Neuronal stem cell (in vitro differentiated cells): Measurements from ENCODE around the gene ABR.
A peak's percentile ranks its signal among the peaks of the same experiment; 100 is the strongest.

Experiments
- DNase-seq: peaks from one replicate; pipeline ENCODE4 v3.0.0-alpha.2; 2013; ENCODE audit warnings: low spot score
- H2AFZ ChIP-seq: one replicate; pipeline ENCODE4 v1.6.1; 2013; ENCODE audit warnings: mild to moderate bottlenecking, low read length, inconsistent platforms
- H2AK5ac ChIP-seq: 2 replicates; pipeline ENCODE4 v1.6.1; 2013; ENCODE audit warnings: low read depth, mild to moderate bottlenecking, inconsistent platforms, low read length, moderate library complexity, mixed read lengths
- H2BK120ac ChIP-seq: 2 replicates; pipeline ENCODE4 v1.6.1; 2013; ENCODE audit warnings: low read depth, mild to moderate bottlenecking, inconsistent platforms, low read length, moderate library complexity, mixed read lengths
- H2BK12ac ChIP-seq: one replicate; pipeline ENCODE4 v1.6.1; 2013; ENCODE audit warnings: low read length, inconsistent platforms
- H2BK15ac ChIP-seq: 2 replicates; pipeline ENCODE4 v1.6.1; 2013; ENCODE audit warnings: mild to moderate bottlenecking, low read length, inconsistent platforms, mixed read lengths
- H2BK5ac ChIP-seq: one replicate; pipeline ENCODE4 v1.6.1; 2013; ENCODE audit warnings: inconsistent platforms, mild to moderate bottlenecking, low read length, moderate library complexity
- H3K14ac ChIP-seq: one replicate; pipeline ENCODE4 v1.6.1; 2013; ENCODE audit warnings: low read length, inconsistent platforms
- H3K18ac ChIP-seq: 2 replicates; pipeline ENCODE4 v1.6.1; 2013; ENCODE audit warnings: low read length, inconsistent platforms
- H3K23ac ChIP-seq: 2 replicates; pipeline ENCODE4 v1.6.1; 2013; ENCODE audit warnings: low read depth, mild to moderate bottlenecking, mixed read lengths, low read length, inconsistent platforms; ENCODE audit not compliant: poor library complexity
- H3K27ac ChIP-seq: replicated peaks from 3 replicates; pipeline ENCODE4 v1.5.1; 2013; ENCODE audit warnings: low read length, inconsistent platforms
- H3K27me3 ChIP-seq, 3 experiments: 2 replicates each; pipeline ENCODE4 v1.6.1; 2013; ENCODE audit warnings: low read length in 3 of 3, mild to moderate bottlenecking in 2 of 3, inconsistent platforms in 1 of 3, low read depth in 1 of 3, mixed read lengths in 1 of 3, moderate library complexity in 1 of 3; ENCODE audit not compliant: control insufficient read depth in 3 of 3, insufficient read depth in 3 of 3
- H3K36me3 ChIP-seq, 2 donors: replicated peaks in 1 of 2; 2 replicates each; pipeline ENCODE4 v1.6.1; 2013; ENCODE audit warnings: low read length in 2 of 2; ENCODE audit not compliant: control insufficient read depth in 2 of 2, insufficient read depth in 2 of 2
- H3K4ac ChIP-seq: 2 replicates; pipeline ENCODE4 v1.6.1; 2013; ENCODE audit warnings: inconsistent platforms, mild to moderate bottlenecking, low read length, moderate library complexity
- H3K4me1 ChIP-seq, 2 donors: 1 replicate in 1 of 2; 2 replicates in 1 of 2; pipeline ENCODE4 v1.6.1; 2013; ENCODE audit warnings: low read length in 2 of 2, low read depth in 1 of 2; ENCODE audit not compliant: control insufficient read depth in 2 of 2, insufficient read depth in 1 of 2
- H3K4me2 ChIP-seq: one replicate; pipeline ENCODE4 v1.6.1; 2013; ENCODE audit warnings: mild to moderate bottlenecking, low read length, inconsistent platforms; ENCODE audit not compliant: insufficient read depth, poor library complexity, severe bottlenecking
- H3K4me3 ChIP-seq, 2 donors: 2 replicates each; pipeline ENCODE4 v1.5.1; 2013; ENCODE audit warnings: low read length in 2 of 2, mild to moderate bottlenecking in 2 of 2, inconsistent platforms in 1 of 2, moderate library complexity in 1 of 2
- H3K79me1 ChIP-seq: one replicate; pipeline ENCODE4 v1.6.1; 2013; ENCODE audit warnings: low read depth, mild to moderate bottlenecking, inconsistent platforms, low read length, moderate library complexity
- H3K9ac ChIP-seq: one replicate; pipeline ENCODE4 v1.6.1; 2013; ENCODE audit warnings: mild to moderate bottlenecking, low read depth, low read length, inconsistent platforms; ENCODE audit not compliant: poor library complexity
- H3K9me3 ChIP-seq, 2 donors: replicated peaks in 1 of 2; 2 replicates each; pipeline versions ENCODE3 to v1.6.1; 2013; ENCODE audit warnings: low read length in 2 of 2, mild to moderate bottlenecking in 2 of 2, inconsistent platforms in 1 of 2, low read depth in 1 of 2, mixed read lengths in 1 of 2, moderate library complexity in 1 of 2; ENCODE audit not compliant: control insufficient read depth in 2 of 2, insufficient read depth in 1 of 2
- H4K8ac ChIP-seq: one replicate; pipeline ENCODE4 v1.6.1; 2013; ENCODE audit warnings: low read depth, mild to moderate bottlenecking, inconsistent platforms, low read length, moderate library complexity
- H4K91ac ChIP-seq: one replicate; pipeline ENCODE4 v1.6.1; 2013; ENCODE audit warnings: low read length, low read depth, mild to moderate bottlenecking, inconsistent platforms; ENCODE audit not compliant: poor library complexity
- WGBS, 2 donors: extraction: QIAGEN DNeasy Blood & Tissue Kit; methylation state at CpG; one replicate each; pipeline ENCODE4 v1.1.7; 2013; ENCODE audit warnings: missing lambda C conversion rate in 2 of 2, mixed read lengths in 1 of 2; ENCODE audit not compliant: insufficient read length in 2 of 2, insufficient replicate concordance in 1 of 2; ENCODE audit errors: extremely low coverage in 2 of 2; 5-methylcytosine and 5-hydroxymethylcytosine counted together

Gene ABR

DNA sequence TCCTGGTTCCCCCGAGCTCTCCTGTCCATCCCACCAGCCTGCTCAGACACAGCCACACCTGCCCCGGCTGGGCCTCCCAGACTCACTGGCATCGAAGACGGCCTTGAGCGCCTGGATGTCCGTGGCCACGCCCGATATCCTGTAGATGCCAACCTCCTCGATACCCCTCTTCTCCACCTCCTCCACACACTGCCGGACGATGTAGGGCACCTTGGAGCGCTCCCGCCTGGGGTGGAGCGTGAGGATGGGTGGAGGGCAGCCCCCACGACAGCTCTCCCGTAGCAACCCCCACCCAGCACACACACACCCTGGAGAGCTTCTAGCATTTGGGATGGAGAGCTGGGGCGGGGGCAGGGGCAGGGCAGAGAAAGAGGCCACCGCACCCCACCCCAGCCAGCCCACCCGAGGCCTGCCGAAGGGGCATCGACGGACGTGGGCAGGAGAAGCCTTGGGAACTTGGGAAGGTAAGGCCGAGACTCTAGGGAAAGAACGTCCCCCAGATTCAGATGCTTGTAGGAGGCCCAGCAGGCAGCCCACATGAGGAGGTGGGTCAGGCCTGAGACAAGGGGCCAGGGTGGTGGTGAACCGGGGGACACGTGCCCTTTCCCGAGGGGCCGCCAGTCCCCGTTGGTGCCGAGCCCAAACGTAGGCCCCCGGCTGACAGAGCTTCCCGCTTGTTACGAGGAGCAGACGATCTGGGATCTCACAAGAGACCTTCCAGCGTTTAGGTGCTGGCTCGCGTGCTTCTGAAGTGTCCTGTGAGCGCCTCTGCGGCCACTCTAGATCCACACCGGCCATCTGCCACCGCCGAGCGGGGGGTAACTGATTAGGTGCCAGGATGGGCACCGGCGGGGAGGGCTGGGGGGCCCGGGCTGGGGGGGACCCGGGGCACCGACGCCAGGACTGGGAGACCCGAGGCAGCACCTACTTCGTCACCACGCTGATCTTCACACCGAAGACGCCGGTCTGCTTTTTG lies 167.7 kb downstream of the ABR start:
- Histone ChIP-seq H3K18ac (peak overlapping the region; percentile 38), H2BK12ac (no peak overlapping the region), H3K36me3 (peaks cover 27 to 32% of the 10 kb centered on the region in 2 donors), H2AFZ (no peak overlapping the region), H3K4ac (no peak overlapping the region), H3K23ac (peak overlapping the region; percentile 73), H4K91ac (no peak overlapping the region), H3K4me3 (no peak overlapping the region), H2AK5ac (no peak overlapping the region), H3K4me2 (no peak overlapping the region), H3K27ac (no peak overlapping the region), H2BK15ac (no peak overlapping the region), H3K4me1 (no peaks in the 10 kb centered on the region), H4K8ac (no peak overlapping the region), H2BK120ac (no peak overlapping the region), H3K79me1 (peaks cover 2% of the 10 kb centered on the region), H2BK5ac (peak overlapping the region; percentile 22), H3K27me3 (no peaks in the 10 kb centered on the region), H3K9me3 (no peaks in the 10 kb centered on the region), H3K14ac (peak overlapping the region; percentile 38), H3K9ac (peak overlapping the region; percentile 44)
- no CpG with 5 or more reads among the region's 57 CpGs for WGBS, 2 donors
- no peak for DNase-seq

DNA sequence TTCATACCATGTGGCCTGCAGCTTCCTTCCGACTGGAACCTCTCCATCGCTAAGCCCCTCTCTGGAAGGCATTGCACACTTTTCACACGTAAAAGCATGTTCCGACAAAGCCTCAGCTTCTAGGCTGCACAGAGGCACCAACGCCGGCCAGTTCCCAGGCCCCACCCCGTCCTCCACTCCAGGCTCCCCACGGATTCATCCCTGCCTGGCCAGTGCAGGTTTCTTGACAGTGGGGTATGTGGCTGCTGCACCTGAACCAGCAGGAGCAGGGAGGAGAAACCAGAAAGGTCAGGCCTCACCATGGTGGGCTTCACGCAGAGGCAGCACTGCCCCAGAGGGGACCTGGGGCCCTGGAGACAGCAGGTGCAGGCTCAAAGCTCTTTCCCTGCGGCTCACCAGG lies 168.6 kb downstream of the ABR start:
- H3K14ac ChIP-seq, result no peak overlapping the region
- WGBS, 2 donors, result no CpG with 5 or more reads among the region's 10 CpGs
- H3K4me3 ChIP-seq, result no peak overlapping the region
- no peak overlapping the region for H3K27ac ChIP-seq
- no peak overlapping the region for H2AFZ ChIP-seq
- H2BK5ac ChIP-seq, result peak overlapping the region; percentile 22
- no peak overlapping the region for H2BK120ac ChIP-seq
- peaks cover 2% of the 10 kb centered on the region for H3K79me1 ChIP-seq
- H3K4ac ChIP-seq, result no peak overlapping the region
- H2BK12ac ChIP-seq, result no peak overlapping the region
- no peaks in the 10 kb centered on the region for H3K4me1 ChIP-seq
- H3K18ac ChIP-seq, result no peak overlapping the region
- no peak overlapping the region for H3K4me2 ChIP-seq
- H3K36me3 ChIP-seq, result peaks cover 30 to 38% of the 10 kb centered on the region in 2 donors
- H2AK5ac ChIP-seq, result no peak overlapping the region
- H3K27me3 ChIP-seq, result no peaks in the 10 kb centered on the region
- H3K9me3 ChIP-seq, result no peaks in the 10 kb centered on the region
- no peak overlapping the region for H3K9ac ChIP-seq
- no peak overlapping the region for H3K23ac ChIP-seq
- no peak overlapping the region for H4K91ac ChIP-seq
- H4K8ac ChIP-seq, result no peak overlapping the region
- H2BK15ac ChIP-seq, result no peak overlapping the region
- DNase-seq, result no peak

DNA sequence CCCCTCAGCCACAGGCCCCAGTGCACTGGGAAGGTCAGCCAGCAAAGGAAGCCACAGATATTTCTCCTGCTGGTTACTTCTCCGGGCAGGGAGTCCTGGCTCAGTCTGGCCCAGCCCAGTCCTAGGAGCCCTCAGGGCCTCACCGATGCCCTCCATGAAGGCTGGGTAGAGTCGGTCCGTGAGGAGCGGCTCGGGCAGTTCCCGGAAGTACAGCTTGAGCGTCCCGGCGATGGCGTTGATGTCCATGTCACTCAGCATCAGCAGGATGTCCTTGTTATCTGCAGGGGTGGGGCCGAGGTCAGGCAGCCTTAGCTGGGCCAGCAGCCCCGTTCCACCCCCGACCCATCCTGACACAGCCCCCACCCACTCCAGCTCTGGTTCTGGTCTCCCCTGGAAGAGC lies 169.2 kb downstream of the ABR start:
- no peak overlapping the region for H2BK5ac ChIP-seq
- no peaks in the 10 kb centered on the region for H3K9me3 ChIP-seq
- H3K36me3 ChIP-seq, result peaks cover 32 to 43% of the 10 kb centered on the region in 2 donors
- DNase-seq, result no peak
- H3K4ac ChIP-seq, result no peak overlapping the region
- no peak overlapping the region for H3K4me2 ChIP-seq
- H3K79me1 ChIP-seq, result peaks cover 2% of the 10 kb centered on the region
- WGBS, 2 donors, result no CpG with 5 or more reads among the region's 14 CpGs
- H2BK15ac ChIP-seq, result no peak overlapping the region
- H3K14ac ChIP-seq, result no peak overlapping the region
- H3K4me3 ChIP-seq, result no peak overlapping the region
- no peak overlapping the region for H3K23ac ChIP-seq
- no peak overlapping the region for H3K9ac ChIP-seq
- no peak overlapping the region for H4K91ac ChIP-seq
- H2AK5ac ChIP-seq, result no peak overlapping the region
- no peak overlapping the region for H2BK12ac ChIP-seq
- H3K18ac ChIP-seq, result no peak overlapping the region
- no peak overlapping the region for H2BK120ac ChIP-seq
- H3K27me3 ChIP-seq, result no peaks in the 10 kb centered on the region
- H2AFZ ChIP-seq, result no peak overlapping the region
- H3K27ac ChIP-seq, result no peak overlapping the region
- H4K8ac ChIP-seq, result no peak overlapping the region
- no peaks in the 10 kb centered on the region for H3K4me1 ChIP-seq

DNA sequence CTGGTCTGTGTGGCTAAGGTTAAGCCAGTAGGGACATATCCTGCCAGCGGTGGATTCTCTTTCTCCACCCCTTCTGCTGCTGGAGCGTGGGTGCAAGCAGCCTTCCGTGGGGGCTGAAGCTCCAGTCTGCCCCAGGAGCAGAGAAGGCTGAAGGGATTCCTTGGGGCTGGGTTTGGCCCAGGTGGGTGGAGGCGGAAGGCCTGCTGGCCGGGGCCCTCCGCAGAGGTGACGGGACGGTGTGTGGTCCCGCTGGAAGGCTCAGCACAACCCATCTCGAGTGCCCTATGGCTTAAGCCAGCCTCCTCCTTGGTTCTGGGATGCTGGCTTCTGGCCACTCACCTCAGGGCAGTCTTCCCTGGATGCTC lies 169.7 kb downstream of the ABR start:
- no peak overlapping the region for H3K4me3 ChIP-seq
- H3K27me3 ChIP-seq, result no peaks in the 10 kb centered on the region
- WGBS, 2 donors, result no CpG with 5 or more reads among the region's 10 CpGs

More for the DNA sequence above, 169.7 kb downstream of the ABR start:
- no peak overlapping the region for H3K27ac ChIP-seq
- no peak overlapping the region for H2BK15ac ChIP-seq
- no peak for DNase-seq
- peaks cover 35 to 48% of the 10 kb centered on the region in 2 donors for H3K36me3 ChIP-seq
- H3K18ac ChIP-seq, result no peak overlapping the region
- no peak overlapping the region for H3K4me2 ChIP-seq
- H4K91ac ChIP-seq, result no peak overlapping the region
- peaks cover 2% of the 10 kb centered on the region for H3K79me1 ChIP-seq
- no peak overlapping the region for H3K14ac ChIP-seq
- no peak overlapping the region for H3K23ac ChIP-seq
- no peak overlapping the region for H2AK5ac ChIP-seq
- no peak overlapping the region for H2BK120ac ChIP-seq
- H2AFZ ChIP-seq, result no peak overlapping the region
- H2BK12ac ChIP-seq, result no peak overlapping the region
- H3K9ac ChIP-seq, result no peak overlapping the region
- no peak overlapping the region for H2BK5ac ChIP-seq
- no peak overlapping the region for H4K8ac ChIP-seq
- H3K9me3 ChIP-seq, result no peaks in the 10 kb centered on the region
- no peak overlapping the region for H3K4ac ChIP-seq
- H3K4me1 ChIP-seq, result no peaks in the 10 kb centered on the region
